Immature natural killer cell (primary cell): ENCODE data around the gene UBXN1. TPM values are rescaled to one million over a fixed set of nuclear protein-coding genes. Genes with fewer than 3 reads are reported as not detected.
"Not testable (repeated sequence)": the region's sequence is repeated elsewhere in the genome, so short reads cannot be mapped to it uniquely, and the experiment has no call there.

ENCODE experiments used
- DNase-seq, 3 donors: peaks; one replicate each; pipeline ENCODE4 v3.0.0; 2022; ENCODE audit warnings: mixed read lengths in 1 of 3
- H3K27ac Mint-ChIP-seq, 6 donors: one replicate each; pipeline ENCODE4 v1.8.0; 2020; ENCODE audit warnings: mixed read lengths in 6 of 6, mild to moderate bottlenecking in 5 of 6, inconsistent platforms in 4 of 6, moderate library complexity in 3 of 6
- H3K27me3 Mint-ChIP-seq, 3 donors: one replicate each; pipeline ENCODE4 v1.8.0; 2020 to 2021; ENCODE audit warnings: low read depth in 3 of 3, mild to moderate bottlenecking in 3 of 3, mixed read lengths in 3 of 3, moderate library complexity in 3 of 3, inconsistent platforms in 1 of 3
- H3K36me3 Mint-ChIP-seq, 3 donors: one replicate each; pipeline ENCODE4 v1.8.0; 2020; ENCODE audit warnings: mixed read lengths in 3 of 3, inconsistent platforms in 2 of 3, mild to moderate bottlenecking in 2 of 3
- H3K4me1 Mint-ChIP-seq, 2 donors: one replicate each; pipeline ENCODE4 v1.8.0; 2020; ENCODE audit warnings: inconsistent platforms in 2 of 2, mild to moderate bottlenecking in 2 of 2, mixed read lengths in 2 of 2, moderate library complexity in 1 of 2
- H3K4me3 Mint-ChIP-seq, 5 donors: one replicate each; pipeline ENCODE4 v1.8.0; 2020; ENCODE audit warnings: mild to moderate bottlenecking in 5 of 5, mixed read lengths in 5 of 5, inconsistent platforms in 3 of 5, moderate library complexity in 3 of 5
- H3K9me3 Mint-ChIP-seq, 6 donors: one replicate each; pipeline ENCODE4 v1.8.0; 2020; ENCODE audit warnings: mild to moderate bottlenecking in 6 of 6, mixed read lengths in 6 of 6, inconsistent platforms in 4 of 6, moderate library complexity in 3 of 6
- polyA plus RNA-seq, 3 donors: library from polyadenylated mRNA; unstranded; fragments of 300-500 nt; fragmentation: Illumina TruSeq; gene quantifications; one replicate each; pipeline ENCODE4 v1.2.3, GENCODE V29; 2021

UBXN1 gene
- polyA plus RNA-seq, 3 donors from 2014 or later, result 93.1 to 152 (median 152) TPM

DNA sequence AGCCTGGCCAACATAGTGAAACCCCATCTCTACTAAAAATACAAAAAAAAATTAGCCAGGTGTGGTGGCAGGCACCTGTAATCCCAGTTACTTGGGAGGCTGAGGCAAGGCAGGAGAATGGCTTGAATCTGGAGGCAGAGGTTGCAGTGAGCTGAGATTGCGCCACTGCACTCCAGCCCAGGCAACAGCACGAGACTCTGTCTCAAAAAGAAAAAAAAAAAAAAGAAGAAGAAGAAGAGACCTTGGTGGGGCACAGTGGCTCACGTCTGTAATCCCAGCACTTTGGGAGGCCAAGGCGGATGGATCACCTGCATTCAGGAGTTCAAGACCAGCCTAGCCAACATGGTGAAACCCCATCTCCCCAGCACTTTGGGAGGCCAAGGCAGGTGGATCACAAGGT is 25.0 kb upstream of the UBXN1 start:
- H3K9me3 Mint-ChIP-seq, H3K27me3 Mint-ChIP-seq, H3K4me3 Mint-ChIP-seq, H3K27ac Mint-ChIP-seq, H3K36me3 Mint-ChIP-seq, DNase-seq: not testable (repeated sequence)
- peaks cover 31 to 34% of the 10 kb centered on the region in 2 donors for H3K4me1 Mint-ChIP-seq

DNA sequence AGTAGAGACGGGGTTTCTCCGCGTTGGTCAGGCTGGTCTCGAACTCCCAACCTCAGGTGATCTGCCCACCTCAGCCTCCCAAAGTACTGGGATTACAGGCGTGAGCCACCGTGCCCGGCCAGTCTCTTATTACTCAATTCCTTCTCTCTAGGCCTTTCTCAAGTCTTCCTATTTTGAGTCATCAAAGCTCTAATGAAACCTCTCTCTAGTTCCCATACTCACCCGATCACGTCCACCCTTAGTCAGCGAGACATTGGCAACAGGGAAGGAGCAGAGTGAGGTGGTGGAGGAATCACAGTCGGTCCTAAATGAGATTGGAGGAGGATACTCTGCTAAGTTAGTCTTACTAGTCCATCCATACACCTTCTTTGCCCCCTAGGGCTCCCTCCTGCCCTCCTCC is 23.4 kb upstream of the UBXN1 start:
- Mint-ChIP-seq H3K27ac (no peak overlapping the region), H3K9me3 (no peaks in the 10 kb centered on the region), H3K4me1 (peaks cover 18 to 20% of the 10 kb centered on the region in 2 donors), H3K27me3 (peaks cover 0 to 5% (median 4%) of the 10 kb centered on the region in 3 donors), H3K36me3 (peaks cover 0 to 3% (median 0%) of the 10 kb centered on the region in 3 donors), H3K4me3 (no peak overlapping the region)
- no peak for DNase-seq

DNA sequence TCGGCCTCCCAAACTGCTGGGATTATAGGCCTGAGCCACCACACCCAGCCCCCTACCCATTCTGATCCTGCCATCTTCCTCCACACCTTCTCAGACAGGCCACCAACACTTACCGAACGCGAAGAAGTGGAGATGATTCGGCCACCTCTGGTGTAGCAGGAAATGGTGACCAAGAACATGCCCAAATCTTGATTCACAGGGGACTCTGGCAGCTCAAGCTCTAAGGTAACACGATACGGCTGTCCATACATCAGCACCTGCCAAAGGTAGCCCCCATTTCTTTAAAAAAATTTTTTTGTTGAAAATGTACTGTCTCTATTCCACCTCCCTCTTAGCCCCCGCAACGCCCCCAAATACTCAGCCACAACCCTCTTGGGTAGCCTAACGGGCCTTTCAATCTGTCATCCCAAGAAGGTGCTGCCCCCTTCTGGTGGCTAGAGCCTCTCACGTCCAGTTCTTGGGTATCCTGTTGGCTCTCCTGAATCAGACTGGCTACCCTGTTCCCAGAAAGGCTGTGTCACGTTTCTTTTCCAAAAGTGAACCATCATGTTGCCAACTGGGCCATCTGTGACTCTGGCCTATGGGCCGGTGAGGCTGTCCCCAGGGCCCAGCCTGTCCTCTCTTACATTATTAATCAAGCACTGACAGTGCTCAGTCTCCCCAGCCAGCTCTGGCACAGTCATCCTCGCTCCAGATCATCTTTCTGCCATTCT is 15.7 kb upstream of the UBXN1 start:
- DNase-seq, result peak; percentile 69 to 78 (median 73)
- Mint-ChIP-seq H3K27ac (peak overlapping the region in 4 of 6 donors; percentile 14 to 76 (median 34)), H3K4me3 (no peak overlapping the region), H3K4me1 (peaks cover 5 to 7% of the 10 kb centered on the region in 2 donors), H3K36me3 (peaks cover 8 to 13% (median 9%) of the 10 kb centered on the region in 3 donors), H3K27me3 (peaks cover 0 to 4% (median 0%) of the 10 kb centered on the region in 3 donors), H3K9me3 (no peaks in the 10 kb centered on the region)

DNA sequence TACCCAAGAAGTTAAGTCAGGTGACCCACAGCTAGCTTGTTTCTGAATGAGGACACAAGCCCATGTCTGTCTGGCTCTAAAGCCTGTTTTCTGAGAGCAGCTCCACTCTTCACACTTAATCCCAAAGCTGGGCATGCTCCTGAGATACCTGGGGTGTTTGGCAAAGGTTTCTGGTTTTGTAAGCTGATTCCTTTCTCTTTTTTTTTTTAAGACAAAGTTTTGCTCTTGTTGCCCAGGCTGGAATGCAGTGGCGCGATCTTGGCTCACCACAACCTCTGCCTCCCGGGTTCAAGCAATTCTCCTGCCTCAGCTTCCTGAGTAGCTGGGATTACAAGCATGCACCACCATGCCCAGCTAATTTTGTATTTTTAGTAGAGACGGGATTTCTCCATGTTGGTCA is 14.8 kb upstream of the UBXN1 start:
- H3K27me3 Mint-ChIP-seq, H3K4me3 Mint-ChIP-seq, H3K27ac Mint-ChIP-seq, H3K4me1 Mint-ChIP-seq, H3K9me3 Mint-ChIP-seq, DNase-seq: not testable (repeated sequence)
- H3K36me3 Mint-ChIP-seq, result peaks cover 9 to 15% (median 11%) of the 10 kb centered on the region in 3 donors

DNA sequence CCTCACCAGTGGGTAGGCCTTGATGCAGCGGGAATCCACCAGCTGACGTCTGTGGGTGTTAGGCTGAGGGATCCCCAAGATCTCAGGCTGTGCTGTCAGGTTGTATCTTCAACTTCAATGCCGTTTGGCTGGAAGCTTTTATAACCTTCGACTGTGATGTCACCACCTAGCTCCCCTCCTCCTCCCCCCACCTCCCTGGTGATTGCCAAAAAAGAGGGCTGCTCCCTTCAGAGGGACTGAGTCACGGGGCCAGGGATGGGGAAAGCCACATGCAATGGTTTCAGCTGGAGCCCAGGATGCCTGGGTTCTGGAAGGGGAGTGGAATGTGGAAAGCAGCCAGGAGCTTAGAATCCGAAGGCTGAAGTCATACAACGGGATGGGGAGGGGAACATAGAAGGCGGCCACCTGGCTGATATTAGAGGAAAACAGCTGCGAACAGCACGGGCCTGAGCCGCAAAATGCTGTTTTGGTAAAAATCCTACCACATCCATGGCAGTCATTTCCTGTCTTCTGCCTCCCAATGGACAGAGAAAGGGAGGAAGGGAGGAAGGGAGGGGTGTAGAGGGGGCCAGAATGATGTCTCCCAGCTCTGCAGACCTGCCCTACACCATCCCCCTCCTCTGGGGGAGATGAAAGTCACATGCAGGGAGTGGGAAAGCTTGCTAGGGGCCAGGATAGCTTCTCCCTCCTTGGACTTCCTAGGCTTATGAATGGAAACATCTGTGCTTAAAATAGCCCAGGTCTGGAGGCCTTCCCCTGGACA is 10.7 kb upstream of the UBXN1 start, which contains the start of gene LRRN4CL:
TSS of gene LRRN4CL (minus strand) at position 110 of the 763 bp plus-strand sequence. CDS start 1,022 bp downstream, outside the sequence.
- Mint-ChIP-seq H3K36me3 (peaks cover 8 to 18% (median 14%) of the 10 kb centered on the region in 3 donors), H3K27me3 (peaks cover 0 to 9% (median 0%) of the 10 kb centered on the region in 3 donors), H3K4me1 (peaks cover under 1 to 3% of the 10 kb centered on the region in 2 donors), H3K4me3 (no peak within 1 kb of the TSS), H3K27ac (no peak within 1 kb of the TSS), H3K9me3 (no peaks in the 10 kb centered on the region)
- no peak for DNase-seq

DNA sequence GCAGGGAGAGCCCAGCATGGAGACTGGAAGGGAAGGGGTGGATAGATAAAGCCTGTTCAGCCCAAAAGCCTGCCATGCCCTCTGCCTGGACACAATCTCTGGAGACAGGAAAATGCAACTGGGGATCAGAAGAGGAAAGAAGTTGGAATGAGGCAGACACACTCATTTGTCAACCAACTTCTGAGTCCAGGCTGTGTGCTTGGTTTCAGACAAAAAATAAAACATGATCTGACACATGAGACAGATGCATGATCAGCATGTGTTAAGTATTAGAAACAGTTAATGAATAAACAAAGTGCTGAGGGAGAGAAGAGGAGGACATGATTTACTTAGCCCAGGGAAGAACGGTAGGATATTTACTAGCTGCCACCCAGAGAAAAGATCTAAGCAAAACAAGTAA is 9.6 kb upstream of the UBXN1 start:
- no peak overlapping the region for H3K27ac Mint-ChIP-seq
- no peaks in the 10 kb centered on the region for H3K9me3 Mint-ChIP-seq
- H3K4me1 Mint-ChIP-seq, result no peaks in the 10 kb centered on the region
- H3K4me3 Mint-ChIP-seq, result no peak overlapping the region
- peaks cover 0 to 9% (median 0%) of the 10 kb centered on the region in 3 donors for H3K27me3 Mint-ChIP-seq
- H3K36me3 Mint-ChIP-seq, result peaks cover 8 to 18% (median 14%) of the 10 kb centered on the region in 3 donors
- DNase-seq, result no peak

DNA sequence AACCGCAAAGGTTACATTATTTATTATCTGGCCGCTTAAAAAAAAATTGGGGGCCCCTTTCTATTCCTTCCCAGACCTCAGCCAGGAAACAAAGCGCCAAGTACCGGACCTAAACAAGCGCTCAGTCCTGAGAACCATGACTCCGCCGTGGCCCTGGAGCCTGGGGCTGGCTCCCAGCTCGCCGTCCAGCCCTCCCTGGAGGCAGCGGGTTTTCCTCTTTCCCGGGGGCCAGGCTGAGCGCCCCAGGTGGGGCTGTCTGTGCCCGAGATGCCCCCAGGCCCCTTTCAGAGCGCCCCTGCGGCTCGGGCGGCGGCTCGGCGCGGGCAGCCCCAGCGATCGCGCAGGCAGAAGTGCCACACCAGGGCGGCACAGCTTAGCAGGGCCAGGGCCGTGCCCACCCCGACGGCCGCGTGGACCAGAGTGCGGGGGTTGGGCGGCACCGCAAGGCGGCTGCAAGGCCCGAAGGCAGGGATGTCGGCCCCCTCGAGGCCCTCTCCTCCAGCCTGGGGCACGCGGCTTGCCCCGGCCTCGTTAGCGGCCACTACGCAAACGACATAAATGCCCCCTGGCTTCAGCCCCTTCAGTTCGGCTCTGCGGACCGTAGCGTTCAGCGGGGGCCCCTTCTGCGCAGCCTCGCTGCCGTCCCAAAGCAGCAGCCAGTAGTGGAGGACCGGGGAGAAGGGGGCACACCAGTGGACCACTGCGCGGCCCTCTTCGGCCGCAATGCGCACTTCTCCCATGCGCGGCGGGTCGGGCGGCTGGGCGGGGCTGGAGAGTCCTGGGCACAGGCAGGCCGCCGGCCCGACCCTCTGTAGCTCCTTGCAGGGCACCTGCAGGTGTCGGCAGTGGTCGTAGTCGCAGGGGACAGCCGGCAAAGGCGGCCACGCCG is 8.9 kb upstream of the UBXN1 start:
- no peak for DNase-seq
- no peak overlapping the region for H3K27ac Mint-ChIP-seq
- H3K36me3 Mint-ChIP-seq, result peaks cover 8 to 15% (median 10%) of the 10 kb centered on the region in 3 donors
- no peak overlapping the region for H3K4me3 Mint-ChIP-seq
- H3K27me3 Mint-ChIP-seq, result peaks cover 0 to 9% (median 0%) of the 10 kb centered on the region in 3 donors
- no peaks in the 10 kb centered on the region for H3K4me1 Mint-ChIP-seq
- H3K9me3 Mint-ChIP-seq, result no peaks in the 10 kb centered on the region

DNA sequence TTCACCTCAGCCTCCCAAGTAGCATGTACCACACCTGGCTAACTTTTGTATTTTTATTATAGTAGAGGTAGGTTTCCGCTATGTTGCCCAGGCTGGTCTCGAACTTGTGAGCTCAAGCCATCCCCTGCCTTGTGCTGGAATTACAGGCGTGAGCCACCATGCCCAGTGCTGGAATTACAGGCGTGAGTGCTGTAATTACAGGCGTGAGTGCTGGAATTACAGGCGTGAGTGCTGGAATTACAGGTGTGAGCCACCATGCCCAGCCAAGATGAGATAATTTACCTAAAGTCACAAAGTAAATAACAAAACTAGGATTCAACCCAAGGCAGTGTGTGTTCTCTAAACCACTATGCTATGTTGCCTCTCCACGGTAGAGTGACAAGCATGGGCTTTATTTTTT is 3.6 kb upstream of the UBXN1 start:
- Mint-ChIP-seq H3K36me3 (no peaks in the 10 kb centered on the region), H3K4me3 (no peak overlapping the region), H3K27ac (no peak overlapping the region), H3K4me1 (peaks cover 21 to 25% of the 10 kb centered on the region in 2 donors), H3K9me3 (no peaks in the 10 kb centered on the region), H3K27me3 (peaks cover 7 to 10% (median 9%) of the 10 kb centered on the region in 3 donors)
- DNase-seq, result no peak

DNA sequence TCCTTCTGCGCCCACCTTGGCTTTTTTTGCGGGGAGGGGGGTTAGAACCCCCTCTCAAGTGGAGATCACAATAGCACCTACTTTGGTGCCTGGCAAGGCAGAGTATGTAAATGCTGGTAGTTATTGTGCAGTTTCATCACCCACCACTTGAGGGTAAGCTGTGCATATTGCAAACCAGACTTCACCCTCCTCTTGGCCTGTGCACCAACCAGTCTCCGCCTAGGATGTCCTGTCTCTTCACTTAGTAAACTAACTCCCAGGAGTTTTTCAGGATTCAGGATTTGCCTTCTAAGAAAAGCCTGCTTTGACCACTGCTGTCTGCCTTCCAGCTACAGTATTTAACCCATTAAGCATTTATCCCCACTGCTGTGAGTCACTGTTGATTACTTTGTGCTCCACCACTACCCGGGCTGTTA is 2.0 kb upstream of the UBXN1 start:
- Mint-ChIP-seq H3K36me3 (peaks cover 4 to 9% (median 6%) of the 10 kb centered on the region in 3 donors), H3K27ac (peak overlapping the region; percentile 31 to 87 (median 69)), H3K27me3 (peaks cover 5 to 10% (median 9%) of the 10 kb centered on the region in 3 donors), H3K4me1 (peaks cover 32 to 39% of the 10 kb centered on the region in 2 donors), H3K9me3 (no peaks in the 10 kb centered on the region), H3K4me3 (peak overlapping the region; percentile 41 to 94 (median 57))
- peak; percentile 17 to 24 (median 24) for DNase-seq

DNA sequence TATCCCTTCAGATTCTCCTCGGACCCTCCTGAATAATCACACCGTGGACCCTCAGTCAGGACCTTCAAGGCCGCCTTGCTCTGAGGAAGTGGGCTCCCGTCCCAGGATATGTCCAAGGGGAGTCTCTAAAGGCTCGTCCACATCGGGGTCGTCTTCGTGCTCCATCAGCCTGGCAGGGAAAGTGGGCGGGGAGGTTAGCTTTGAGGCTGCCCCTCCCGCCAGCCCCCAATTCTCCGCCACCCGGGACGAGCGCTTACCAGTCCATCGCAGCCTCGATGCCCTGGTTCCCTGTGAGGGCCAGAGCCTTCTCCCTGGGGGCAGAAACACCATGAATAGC is 472 bp downstream of the UBXN1 start:
- Mint-ChIP-seq H3K4me3 (peak overlapping the region; percentile 81 to 97 (median 94)), H3K27me3 (peaks cover 5 to 10% (median 9%) of the 10 kb centered on the region in 3 donors), H3K4me1 (peaks cover 33 to 46% of the 10 kb centered on the region in 2 donors), H3K36me3 (peaks cover 8 to 13% (median 10%) of the 10 kb centered on the region in 3 donors), H3K27ac (peak overlapping the region; percentile 88 to 98 (median 94)), H3K9me3 (no peaks in the 10 kb centered on the region)
- no peak for DNase-seq

DNA sequence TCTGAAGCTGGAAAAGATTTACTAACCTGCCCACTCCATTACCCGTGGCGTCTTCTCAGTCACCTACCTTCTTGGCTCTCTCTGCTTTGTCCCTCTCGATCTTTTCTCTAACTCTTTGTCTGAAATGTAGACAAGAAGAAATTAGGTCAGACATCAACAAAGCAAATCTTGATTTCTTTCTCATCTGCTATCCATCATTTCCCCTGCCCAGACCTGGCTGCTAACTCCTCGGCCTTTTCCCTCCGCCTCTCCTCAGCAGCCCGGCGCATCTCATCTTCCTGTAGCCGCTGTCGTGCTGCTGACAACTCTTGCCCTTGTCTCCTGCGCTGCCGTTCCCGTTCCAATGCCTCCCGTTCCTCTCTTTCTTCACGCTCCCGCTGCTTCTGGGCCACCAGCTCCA is 1.2 kb downstream of the UBXN1 start:
- no peak for DNase-seq
- Mint-ChIP-seq H3K27me3 (peaks cover 5 to 10% (median 9%) of the 10 kb centered on the region in 3 donors), H3K4me1 (peaks cover 36 to 46% of the 10 kb centered on the region in 2 donors), H3K9me3 (no peaks in the 10 kb centered on the region), H3K27ac (peak overlapping the region; percentile 88 to 98 (median 94)), H3K36me3 (peaks cover 8 to 13% (median 10%) of the 10 kb centered on the region in 3 donors), H3K4me3 (peak overlapping the region; percentile 81 to 97 (median 94))

DNA sequence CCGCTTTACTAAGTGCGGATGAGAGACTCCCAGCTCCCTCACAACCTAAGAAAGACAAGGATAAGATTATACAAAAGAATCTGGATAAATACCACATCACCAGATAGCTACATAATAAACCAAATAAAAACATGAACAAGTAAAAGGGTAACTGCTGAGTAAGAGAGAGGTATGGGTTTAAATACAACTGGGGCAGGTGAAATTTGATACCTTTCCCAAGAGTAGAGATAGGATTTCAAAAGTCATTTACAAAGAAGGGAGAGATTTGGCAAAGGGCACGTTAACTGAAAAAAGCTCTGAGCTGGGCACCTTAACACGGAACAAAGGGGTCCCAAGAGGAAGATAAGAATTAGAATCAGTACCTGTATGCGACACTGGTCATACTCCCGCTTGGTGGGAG is 1.7 kb downstream of the UBXN1 start:
- Mint-ChIP-seq H3K4me1 (peaks cover 41 to 50% of the 10 kb centered on the region in 2 donors), H3K36me3 (peaks cover 8 to 13% (median 10%) of the 10 kb centered on the region in 3 donors), H3K9me3 (no peaks in the 10 kb centered on the region), H3K27ac (peak overlapping the region; percentile 88 to 98 (median 94)), H3K4me3 (peak overlapping the region; percentile 81 to 97 (median 94)), H3K27me3 (peaks cover 9 to 12% (median 12%) of the 10 kb centered on the region in 3 donors)
- no peak for DNase-seq

DNA sequence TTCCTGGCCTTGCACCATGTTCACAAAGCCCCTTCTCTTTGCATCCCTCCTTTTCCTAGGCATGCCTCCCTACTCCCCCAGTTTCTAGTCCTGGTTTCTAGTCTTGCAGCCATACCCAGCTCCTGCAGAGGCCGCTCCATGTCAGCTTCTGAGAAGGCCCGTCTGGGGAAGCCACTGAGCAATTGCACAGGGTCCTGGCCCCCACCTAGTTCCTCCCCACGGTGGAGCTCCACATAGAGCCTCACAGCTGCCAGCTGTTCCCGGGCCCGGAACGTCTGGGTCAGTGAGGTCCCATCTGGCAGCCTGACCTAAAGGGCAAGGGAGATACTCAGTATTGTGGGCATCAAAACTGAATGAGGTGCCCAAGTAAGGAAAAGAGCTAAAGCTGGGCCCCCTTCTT is 2.2 kb downstream of the UBXN1 start:
- Mint-ChIP-seq H3K27ac (peak overlapping the region in 5 of 6 donors; percentile 88 to 98 (median 94)), H3K36me3 (peaks cover 8 to 13% (median 10%) of the 10 kb centered on the region in 3 donors), H3K9me3 (no peaks in the 10 kb centered on the region), H3K4me3 (peak overlapping the region in 4 of 5 donors; percentile 81 to 97 (median 94)), H3K4me1 (peaks cover 44 to 55% of the 10 kb centered on the region in 2 donors), H3K27me3 (peaks cover 12 to 14% (median 12%) of the 10 kb centered on the region in 3 donors)
- DNase-seq, result no peak
